ENCODE data around the gene MYO16.
"Not testable (repeated sequence)": the region's sequence is repeated elsewhere in the genome, so short reads cannot be mapped to it uniquely, and the experiment has no call there.

MYO16 gene

DNA sequence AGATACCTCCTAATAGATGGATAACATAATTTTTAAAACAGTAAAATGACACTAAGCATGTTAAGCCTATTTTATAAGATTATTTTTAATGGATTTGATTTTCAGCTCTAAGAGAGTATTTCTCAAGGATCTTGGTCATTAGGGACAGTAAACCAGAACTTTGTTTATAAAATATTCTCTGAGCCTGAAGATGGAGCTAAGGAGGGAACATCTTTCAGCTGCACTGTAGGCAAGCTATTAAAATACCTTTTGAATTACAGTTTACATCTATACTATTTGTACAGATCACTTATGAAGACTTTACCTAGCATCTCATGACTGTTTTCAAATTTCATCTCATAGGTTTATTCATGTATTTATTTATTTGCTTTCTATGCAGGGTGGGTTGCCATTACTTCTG is 345.3 kb downstream of the MYO16 start:
- H3K27me3 ChIP-seq (ENCODE audit: control insufficient read depth, insufficient read depth, low read length, poor library complexity, severe bottlenecking) = no peaks in the 10 kb centered on the region
- H3K36me3 ChIP-seq (ENCODE audit: control insufficient read depth, insufficient read depth, low read length) = no peaks in the 10 kb centered on the region
- H3K27ac ChIP-seq (ENCODE audit: insufficient read depth, low read depth, low read length, poor library complexity, severe bottlenecking) = no peak overlapping the region
- no peaks in the 10 kb centered on the region for H3K4me1 ChIP-seq (ENCODE audit: control insufficient read depth, insufficient read depth, low read length)
- H3K4me3 ChIP-seq (ENCODE audit: insufficient read depth, low read depth, low read length) = no peak overlapping the region
- H3K9me3 ChIP-seq (ENCODE audit: control insufficient read depth, low read length) = no peaks in the 10 kb centered on the region

DNA sequence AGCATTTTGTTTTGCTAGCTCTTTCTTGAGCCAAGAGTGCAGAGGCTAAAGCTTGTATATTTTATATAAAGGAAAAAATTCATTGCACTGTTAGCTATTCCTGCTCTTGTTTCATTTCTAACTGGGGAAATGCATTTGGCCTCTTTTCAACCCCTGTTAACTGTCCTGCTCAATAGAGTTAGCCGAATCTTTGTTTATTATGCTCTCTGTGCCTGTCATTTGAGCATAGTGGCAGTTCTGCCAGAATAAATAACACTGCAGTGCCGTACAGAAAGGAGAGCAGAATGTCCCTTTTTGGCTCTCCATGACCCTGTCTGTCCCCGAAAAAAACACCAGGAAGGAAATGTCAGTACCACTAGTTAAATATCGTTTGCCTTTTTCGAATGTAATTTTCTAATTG is 350.8 kb downstream of the MYO16 start:
- 84 to 89% methylated on average over 5 of the region's 5 CpGs for WGBS, 2 experiments
- no peaks in the 10 kb centered on the region for H3K36me3 ChIP-seq (ENCODE audit: control insufficient read depth, insufficient read depth, low read length)
- H3K4me1 ChIP-seq (ENCODE audit: control insufficient read depth, insufficient read depth, low read length) = no peaks in the 10 kb centered on the region
- no peaks in the 10 kb centered on the region for H3K27me3 ChIP-seq (ENCODE audit: control insufficient read depth, insufficient read depth, low read length, poor library complexity, severe bottlenecking)
- no peak overlapping the region for H3K27ac ChIP-seq (ENCODE audit: insufficient read depth, low read depth, low read length, poor library complexity, severe bottlenecking)
- no peaks in the 10 kb centered on the region for H3K9me3 ChIP-seq (ENCODE audit: control insufficient read depth, low read length)
- no peak overlapping the region for H3K4me3 ChIP-seq (ENCODE audit: insufficient read depth, low read depth, low read length)

DNA sequence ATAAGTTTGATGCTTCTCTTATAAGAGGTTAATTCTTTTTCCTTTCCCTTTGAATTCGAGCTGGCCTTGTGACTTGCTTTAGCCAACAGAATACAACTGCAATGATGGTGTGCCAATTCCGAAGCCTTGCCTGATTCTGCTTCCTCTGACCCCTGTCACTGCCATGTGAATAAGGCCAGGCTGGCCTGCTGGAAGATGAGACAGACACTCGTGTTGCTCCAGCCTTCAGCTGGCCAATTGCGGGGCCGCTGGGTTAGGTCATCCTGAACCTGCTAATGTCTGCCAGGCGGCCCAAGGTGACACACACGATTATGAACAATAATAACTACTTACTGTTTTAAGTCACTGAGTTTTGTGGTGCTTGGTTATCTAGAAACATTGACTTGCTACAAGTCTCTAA is 352.0 kb downstream of the MYO16 start:
- no peaks in the 10 kb centered on the region for H3K27me3 ChIP-seq (ENCODE audit: control insufficient read depth, insufficient read depth, low read length, poor library complexity, severe bottlenecking)
- no peaks in the 10 kb centered on the region for H3K9me3 ChIP-seq (ENCODE audit: control insufficient read depth, low read length)
- H3K4me3 ChIP-seq (ENCODE audit: insufficient read depth, low read depth, low read length) = no peak overlapping the region
- H3K36me3 ChIP-seq (ENCODE audit: control insufficient read depth, insufficient read depth, low read length) = no peaks in the 10 kb centered on the region
- H3K4me1 ChIP-seq (ENCODE audit: control insufficient read depth, insufficient read depth, low read length) = no peaks in the 10 kb centered on the region
- 88 to 94% methylated on average over 7 of the region's 7 CpGs for WGBS, 2 experiments
- no peak overlapping the region for H3K27ac ChIP-seq (ENCODE audit: insufficient read depth, low read depth, low read length, poor library complexity, severe bottlenecking)

DNA sequence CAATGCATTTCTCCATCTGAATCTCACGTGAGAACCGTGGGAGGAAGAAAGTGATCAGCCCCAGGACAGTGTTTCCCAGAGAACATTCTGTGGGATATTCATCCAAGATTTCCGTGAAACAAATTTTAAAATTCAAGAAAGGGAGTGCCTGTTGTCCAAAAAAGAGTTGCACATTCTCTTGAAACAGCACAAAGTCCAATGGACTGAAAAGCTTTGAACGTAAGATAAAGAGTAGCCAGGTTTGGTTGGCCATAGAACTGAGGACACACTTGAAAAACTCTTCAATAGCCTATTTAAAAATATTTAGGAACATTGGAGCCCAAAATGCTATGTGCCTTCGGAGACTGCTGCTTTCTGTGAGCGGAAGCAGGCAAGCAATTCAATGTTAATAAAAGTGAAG is 353.9 kb downstream of the MYO16 start:
- WGBS, 2 experiments = 94 to 97% methylated on average over 6 of the region's 6 CpGs
- no peaks in the 10 kb centered on the region for H3K36me3 ChIP-seq (ENCODE audit: control insufficient read depth, insufficient read depth, low read length)
- H3K9me3 ChIP-seq (ENCODE audit: control insufficient read depth, low read length) = no peaks in the 10 kb centered on the region
- peaks cover 8% of the 10 kb centered on the region for H3K4me1 ChIP-seq (ENCODE audit: control insufficient read depth, insufficient read depth, low read length)
- H3K27me3 ChIP-seq (ENCODE audit: control insufficient read depth, insufficient read depth, low read length, poor library complexity, severe bottlenecking) = no peaks in the 10 kb centered on the region
- no peak overlapping the region for H3K27ac ChIP-seq (ENCODE audit: insufficient read depth, low read depth, low read length, poor library complexity, severe bottlenecking)
- H3K4me3 ChIP-seq (ENCODE audit: insufficient read depth, low read depth, low read length) = no peak overlapping the region

DNA sequence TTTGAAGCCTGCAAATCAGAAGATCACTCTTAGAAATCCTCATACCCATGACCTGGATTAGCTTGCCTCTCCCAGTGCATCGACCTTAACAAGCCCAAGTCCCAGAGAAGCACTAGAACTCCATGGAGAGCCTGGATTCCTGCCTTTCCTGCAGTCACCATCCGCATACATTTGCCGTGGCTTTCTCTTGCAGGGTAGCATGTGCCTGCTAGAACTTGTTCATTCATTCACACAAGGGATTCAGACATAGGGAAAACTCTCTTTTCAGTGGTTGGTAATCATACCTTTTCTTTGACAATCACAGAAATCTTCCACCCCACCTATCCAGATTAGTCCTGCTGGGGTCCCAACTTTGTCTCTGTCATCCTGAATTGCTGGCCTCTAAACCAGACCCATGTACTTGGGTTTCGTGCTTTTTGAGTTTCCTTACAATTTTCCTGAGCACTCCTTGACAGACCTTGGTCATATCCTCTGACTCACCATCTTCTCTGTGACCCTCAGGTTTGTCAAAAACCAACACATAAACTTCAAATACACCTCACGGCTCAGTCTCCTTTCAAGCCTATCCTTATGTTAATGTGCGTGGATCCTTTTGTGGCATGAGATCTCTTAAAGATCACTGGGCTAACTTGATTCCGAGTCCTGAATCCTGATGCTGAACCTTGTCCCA is 355.0 kb downstream of the MYO16 start:
- WGBS, 2 experiments = 93 to 95% methylated on average over 7 of the region's 7 CpGs
- no peaks in the 10 kb centered on the region for H3K9me3 ChIP-seq (ENCODE audit: control insufficient read depth, low read length)
- H3K27ac ChIP-seq (ENCODE audit: insufficient read depth, low read depth, low read length, poor library complexity, severe bottlenecking) = no peak overlapping the region
- no peaks in the 10 kb centered on the region for H3K36me3 ChIP-seq (ENCODE audit: control insufficient read depth, insufficient read depth, low read length)
- no peaks in the 10 kb centered on the region for H3K27me3 ChIP-seq (ENCODE audit: control insufficient read depth, insufficient read depth, low read length, poor library complexity, severe bottlenecking)
- H3K4me1 ChIP-seq (ENCODE audit: control insufficient read depth, insufficient read depth, low read length) = peaks cover 8% of the 10 kb centered on the region
- no peak overlapping the region for H3K4me3 ChIP-seq (ENCODE audit: insufficient read depth, low read depth, low read length)

DNA sequence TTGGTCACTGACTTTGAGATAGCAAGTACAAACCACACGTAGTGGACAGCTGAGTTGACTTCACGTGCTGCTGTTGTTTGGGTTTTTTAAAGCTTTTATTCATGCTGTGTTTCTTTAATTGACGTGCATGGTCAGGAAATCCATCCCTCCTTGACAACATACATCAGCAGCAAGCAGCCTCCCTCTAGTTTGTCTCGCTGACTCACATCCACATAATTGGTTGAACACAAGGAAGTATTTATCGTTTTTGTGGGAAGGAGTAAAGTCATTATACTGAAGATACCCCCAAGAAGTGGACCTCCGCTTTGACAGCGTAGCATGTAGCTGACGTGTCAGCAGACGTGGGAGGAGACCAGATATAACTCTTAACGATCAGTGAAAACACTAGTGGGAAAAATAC is 355.8 kb downstream of the MYO16 start:
- no peaks in the 10 kb centered on the region for H3K27me3 ChIP-seq (ENCODE audit: control insufficient read depth, insufficient read depth, low read length, poor library complexity, severe bottlenecking)
- 95 to 98% methylated on average over 9 to 10 of the region's 10 CpGs for WGBS, 2 experiments
- H3K27ac ChIP-seq (ENCODE audit: insufficient read depth, low read depth, low read length, poor library complexity, severe bottlenecking) = no peak overlapping the region
- peaks cover 8% of the 10 kb centered on the region for H3K4me1 ChIP-seq (ENCODE audit: control insufficient read depth, insufficient read depth, low read length)
- H3K9me3 ChIP-seq (ENCODE audit: control insufficient read depth, low read length) = no peaks in the 10 kb centered on the region
- no peaks in the 10 kb centered on the region for H3K36me3 ChIP-seq (ENCODE audit: control insufficient read depth, insufficient read depth, low read length)
- H3K4me3 ChIP-seq (ENCODE audit: insufficient read depth, low read depth, low read length) = no peak overlapping the region

DNA sequence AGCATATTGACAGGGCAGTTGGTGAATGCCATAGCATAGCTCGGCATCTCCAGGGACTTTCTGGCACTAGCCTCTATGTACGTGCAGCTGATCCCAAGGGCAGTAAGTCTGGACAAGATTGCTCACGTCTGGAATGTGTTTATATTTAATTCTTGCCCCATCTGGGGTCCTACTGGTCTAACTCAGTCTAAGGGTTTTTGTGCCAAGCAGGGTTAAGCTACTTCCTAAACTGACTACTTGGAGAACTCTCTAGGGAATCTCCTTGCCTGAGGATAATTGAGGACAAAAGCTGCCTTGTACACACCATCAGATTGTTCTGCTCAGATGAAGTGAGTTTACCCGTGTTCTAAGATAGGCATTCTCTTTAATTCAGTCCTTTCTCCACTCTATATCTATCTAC is 358.1 kb downstream of the MYO16 start:
- H3K27me3 ChIP-seq (ENCODE audit: control insufficient read depth, insufficient read depth, low read length, poor library complexity, severe bottlenecking) = no peaks in the 10 kb centered on the region
- no peak overlapping the region for H3K27ac ChIP-seq (ENCODE audit: insufficient read depth, low read depth, low read length, poor library complexity, severe bottlenecking)
- H3K4me1 ChIP-seq (ENCODE audit: control insufficient read depth, insufficient read depth, low read length) = peaks cover 8% of the 10 kb centered on the region
- H3K9me3 ChIP-seq (ENCODE audit: control insufficient read depth, low read length) = no peaks in the 10 kb centered on the region
- H3K4me3 ChIP-seq (ENCODE audit: insufficient read depth, low read depth, low read length) = no peak overlapping the region
- H3K36me3 ChIP-seq (ENCODE audit: control insufficient read depth, insufficient read depth, low read length) = no peaks in the 10 kb centered on the region
- 85 to 88% methylated on average over 4 of the region's 4 CpGs for WGBS, 2 experiments

DNA sequence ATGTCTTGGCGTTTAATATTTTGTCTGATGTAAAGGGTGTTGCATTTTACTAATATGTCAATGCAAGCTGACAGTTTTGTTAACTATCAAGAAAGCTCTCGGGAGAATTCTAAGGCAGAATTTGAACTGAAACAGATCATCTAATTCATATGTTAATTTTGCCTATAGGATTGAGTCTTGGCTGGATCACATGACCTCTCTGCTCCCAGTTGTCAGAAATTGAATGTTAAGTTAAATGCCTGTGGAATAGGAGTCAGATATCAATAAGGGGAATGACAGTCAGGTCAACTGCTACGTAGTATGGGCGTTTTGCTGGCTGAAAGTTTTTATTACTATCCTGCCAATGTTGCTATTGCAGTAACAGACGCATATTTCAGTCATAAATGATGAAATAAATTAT is 358.5 kb downstream of the MYO16 start:
- H3K4me1 ChIP-seq (ENCODE audit: control insufficient read depth, insufficient read depth, low read length) = peaks cover 8% of the 10 kb centered on the region
- H3K27ac ChIP-seq (ENCODE audit: insufficient read depth, low read depth, low read length, poor library complexity, severe bottlenecking) = no peak overlapping the region
- H3K36me3 ChIP-seq (ENCODE audit: control insufficient read depth, insufficient read depth, low read length) = no peaks in the 10 kb centered on the region
- WGBS, 2 experiments = 63 to 72% methylated on average over 3 to 4 of the region's 5 CpGs
- H3K9me3 ChIP-seq (ENCODE audit: control insufficient read depth, low read length) = no peaks in the 10 kb centered on the region
- no peaks in the 10 kb centered on the region for H3K27me3 ChIP-seq (ENCODE audit: control insufficient read depth, insufficient read depth, low read length, poor library complexity, severe bottlenecking)
- H3K4me3 ChIP-seq (ENCODE audit: insufficient read depth, low read depth, low read length) = no peak overlapping the region

DNA sequence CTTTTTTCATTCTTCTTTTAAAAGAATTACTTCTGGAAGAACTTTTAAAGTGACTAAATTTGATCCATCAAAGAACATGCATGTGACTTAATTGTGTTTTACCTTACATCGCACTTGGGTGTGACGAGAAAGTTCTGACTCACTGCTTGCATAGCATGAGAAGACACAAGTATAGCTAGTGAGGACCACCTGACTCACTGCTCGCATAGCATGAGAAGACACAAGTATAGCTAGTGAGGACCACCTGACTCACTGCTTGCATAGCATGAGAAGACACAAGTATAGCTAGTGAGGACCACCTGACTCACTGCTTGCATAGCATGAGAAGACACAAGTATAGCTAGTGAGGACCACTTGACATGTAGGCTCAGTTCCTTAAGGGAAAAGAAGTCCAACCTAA is 362.0 kb downstream of the MYO16 start:
- not testable (repeated sequence) for H3K36me3 ChIP-seq (ENCODE audit: control insufficient read depth, insufficient read depth, low read length); H3K4me3 ChIP-seq (ENCODE audit: insufficient read depth, low read depth, low read length); H3K4me1 ChIP-seq (ENCODE audit: control insufficient read depth, insufficient read depth, low read length); H3K9me3 ChIP-seq (ENCODE audit: control insufficient read depth, low read length); H3K27me3 ChIP-seq (ENCODE audit: control insufficient read depth, insufficient read depth, low read length, poor library complexity, severe bottlenecking); H3K27ac ChIP-seq (ENCODE audit: insufficient read depth, low read depth, low read length, poor library complexity, severe bottlenecking)
- 73 to 86% methylated on average over 3 of the region's 3 CpGs for WGBS, 2 experiments

DNA sequence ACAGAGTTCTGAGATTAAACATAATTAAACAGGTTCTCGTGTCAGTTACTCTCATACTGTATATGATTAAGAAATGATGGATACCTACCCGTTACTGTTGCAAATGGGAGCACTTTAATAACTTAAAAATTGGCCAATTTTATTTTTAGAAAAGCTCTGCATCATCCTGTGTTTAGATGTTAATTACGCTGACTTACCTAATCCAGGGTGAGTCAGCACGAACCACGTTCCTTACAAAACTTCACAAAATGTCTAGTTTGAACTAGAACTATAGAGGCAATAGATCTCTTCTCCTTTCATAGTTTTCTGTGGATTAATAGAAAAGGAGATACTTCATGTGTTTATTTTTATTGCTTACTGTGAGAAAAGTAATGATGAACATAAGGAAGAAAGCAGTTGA is 363.9 kb downstream of the MYO16 start:
- H3K4me3 ChIP-seq (ENCODE audit: insufficient read depth, low read depth, low read length) = no peak overlapping the region
- H3K36me3 ChIP-seq (ENCODE audit: control insufficient read depth, insufficient read depth, low read length) = no peaks in the 10 kb centered on the region
- no peak overlapping the region for H3K27ac ChIP-seq (ENCODE audit: insufficient read depth, low read depth, low read length, poor library complexity, severe bottlenecking)
- H3K9me3 ChIP-seq (ENCODE audit: control insufficient read depth, low read length) = no peaks in the 10 kb centered on the region
- WGBS, 2 experiments = 95 to 96% methylated on average over 5 of the region's 5 CpGs
- no peaks in the 10 kb centered on the region for H3K4me1 ChIP-seq (ENCODE audit: control insufficient read depth, insufficient read depth, low read length)
- H3K27me3 ChIP-seq (ENCODE audit: control insufficient read depth, insufficient read depth, low read length, poor library complexity, severe bottlenecking) = no peaks in the 10 kb centered on the region

DNA sequence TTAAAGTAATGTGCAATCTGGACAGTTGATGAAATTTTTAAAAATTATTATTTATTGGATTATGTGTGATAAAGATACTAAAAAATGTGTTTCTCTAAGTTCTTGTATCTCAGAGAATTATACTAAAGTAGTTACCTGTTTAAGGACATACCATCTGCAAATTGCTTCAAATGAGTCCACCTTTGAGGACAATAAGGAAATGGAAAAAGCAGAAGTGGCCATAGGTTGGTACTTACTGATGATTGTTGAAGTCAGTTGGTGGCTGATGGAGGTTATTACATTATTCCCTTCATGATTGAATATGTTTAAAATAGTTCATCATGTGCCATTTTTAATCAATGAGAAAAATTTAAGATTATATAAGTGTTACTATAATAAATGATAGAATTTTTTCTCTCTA is 367.0 kb downstream of the MYO16 start:
- Histone ChIP-seq H3K4me1 (ENCODE audit: control insufficient read depth, insufficient read depth, low read length) (no peaks in the 10 kb centered on the region), H3K27ac (ENCODE audit: insufficient read depth, low read depth, low read length, poor library complexity, severe bottlenecking) (no peak overlapping the region), H3K36me3 (ENCODE audit: control insufficient read depth, insufficient read depth, low read length) (no peaks in the 10 kb centered on the region), H3K9me3 (ENCODE audit: control insufficient read depth, low read length) (no peaks in the 10 kb centered on the region), H3K27me3 (ENCODE audit: control insufficient read depth, insufficient read depth, low read length, poor library complexity, severe bottlenecking) (no peaks in the 10 kb centered on the region), H3K4me3 (ENCODE audit: insufficient read depth, low read depth, low read length) (no peak overlapping the region)

Data from ectodermal cell (in vitro differentiated cells).